NCI-H748 (cell line): ENCODE data around the gene CITED1.

Experiments used
- DNase-seq: peaks from one replicate; lab custom pipeline; 2025; ENCODE audit not compliant: unreplicated experiment; lab: John Stamatoyannopoulos, UW

CITED1 gene

DNA sequence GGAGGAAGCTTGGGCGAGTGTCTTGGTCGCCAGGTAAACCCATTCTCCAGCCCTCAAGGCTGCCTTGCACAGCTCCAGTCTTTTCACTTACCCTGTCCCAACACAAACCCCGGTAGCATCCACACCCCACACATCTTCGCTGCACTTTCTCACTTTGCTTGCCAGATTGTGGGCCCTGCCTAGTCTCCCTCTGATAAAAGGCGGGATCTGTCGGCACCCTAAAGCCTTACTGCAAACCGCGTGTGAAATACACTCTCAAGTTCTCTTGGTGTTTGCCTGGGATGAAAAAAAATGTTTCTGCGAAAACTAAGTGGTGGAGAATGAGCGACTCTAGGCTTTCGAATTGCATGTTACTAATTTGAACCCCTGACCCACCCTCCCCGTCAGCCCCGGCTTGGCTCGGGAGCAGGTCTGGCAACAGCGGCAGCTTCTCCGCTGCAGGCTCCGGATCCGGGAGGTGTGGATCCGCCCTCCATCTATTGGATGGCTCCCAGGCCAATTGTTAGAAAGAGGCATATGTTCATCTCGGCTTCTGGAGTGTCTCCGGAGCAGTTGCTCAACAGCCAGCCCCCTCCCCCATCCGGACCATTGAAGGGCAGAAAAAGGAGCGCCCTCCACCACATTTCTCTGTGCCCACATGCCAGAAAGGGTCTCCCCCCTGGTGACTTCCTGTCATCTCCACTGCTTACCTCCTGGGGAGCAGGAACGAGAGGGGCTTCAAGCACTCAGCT is 3.0 kb upstream of the CITED1 start:
- DNase-seq: peak; percentile 35

DNA sequence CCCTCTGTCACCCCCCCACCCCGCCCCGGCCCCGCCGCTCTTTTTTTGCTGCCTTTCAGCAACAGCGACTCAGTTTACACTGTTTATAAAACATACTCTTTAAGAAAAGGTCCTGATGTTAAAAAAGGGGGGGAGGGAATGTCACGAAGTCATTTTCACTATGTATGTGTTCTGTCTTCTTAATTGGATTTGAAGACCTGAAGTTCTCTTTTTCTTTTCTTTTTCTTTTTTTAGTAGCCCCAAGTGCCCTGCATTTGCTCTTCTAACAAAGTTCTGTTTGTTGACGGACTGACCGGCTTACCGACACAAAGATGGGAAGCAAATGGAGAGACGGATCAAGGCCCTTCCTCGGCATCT is 2.5 kb upstream of the CITED1 start:
- no peak for DNase-seq

DNA sequence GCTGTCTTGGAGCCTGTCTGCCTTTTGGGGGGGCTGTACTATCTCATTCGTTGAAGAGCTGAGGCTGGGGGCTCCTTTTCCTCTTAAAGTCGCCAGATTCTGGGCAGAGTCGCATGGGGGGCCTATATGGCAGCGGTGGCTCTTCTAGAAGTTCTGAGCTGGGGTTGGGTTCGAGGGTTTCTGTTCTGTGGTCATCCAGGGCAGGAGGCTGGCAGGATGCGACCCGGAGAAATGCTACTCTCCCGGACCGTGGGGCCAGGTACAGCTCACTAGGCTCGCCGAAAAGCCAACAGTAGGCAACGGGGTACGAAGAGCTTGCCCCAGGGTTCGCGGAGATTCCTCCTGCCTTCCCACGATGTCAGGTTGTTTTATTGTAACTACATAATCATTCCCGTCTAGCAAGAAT is 1.9 kb upstream of the CITED1 start:
- no peak for DNase-seq

DNA sequence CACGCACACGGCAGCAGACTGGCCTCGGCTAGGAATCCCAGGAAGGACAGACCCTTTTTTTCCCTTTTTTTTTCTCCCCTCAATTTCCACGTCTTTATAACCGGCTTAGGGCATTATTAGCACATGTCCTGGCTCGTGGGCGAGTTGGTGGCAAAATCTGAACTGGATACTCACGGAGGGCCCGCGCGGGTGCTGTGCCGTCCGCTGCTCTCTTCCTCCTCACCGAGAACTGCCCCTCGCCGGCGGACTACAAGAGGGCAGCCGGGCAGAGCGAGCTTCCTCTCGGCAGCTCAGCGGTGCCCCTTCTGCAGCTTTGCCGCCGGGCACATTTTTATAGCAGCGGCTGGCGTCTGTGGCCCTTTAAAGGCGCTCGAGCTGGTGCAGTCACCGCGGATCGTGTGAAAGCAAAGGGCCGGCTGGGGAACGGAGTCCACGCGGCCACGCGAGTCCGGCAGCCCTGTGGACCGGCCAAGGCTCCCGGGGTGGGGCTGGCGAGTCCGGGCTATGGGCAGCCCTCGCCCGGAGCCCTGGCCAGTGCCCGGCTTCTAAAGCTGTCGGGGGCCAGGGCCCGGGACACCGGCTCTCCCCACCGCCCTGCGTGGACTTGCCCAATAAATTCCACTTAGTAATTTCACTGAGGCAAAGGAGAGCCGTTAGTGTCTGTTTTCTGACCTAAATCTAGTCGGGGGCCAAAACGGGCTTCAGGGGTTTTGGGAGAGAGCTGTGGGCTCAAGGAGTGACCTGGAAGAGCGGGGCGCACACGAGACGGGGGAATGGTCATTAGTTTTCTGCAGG is 1.3 kb upstream of the CITED1 start:
- DNase-seq: peak; percentile 62

DNA sequence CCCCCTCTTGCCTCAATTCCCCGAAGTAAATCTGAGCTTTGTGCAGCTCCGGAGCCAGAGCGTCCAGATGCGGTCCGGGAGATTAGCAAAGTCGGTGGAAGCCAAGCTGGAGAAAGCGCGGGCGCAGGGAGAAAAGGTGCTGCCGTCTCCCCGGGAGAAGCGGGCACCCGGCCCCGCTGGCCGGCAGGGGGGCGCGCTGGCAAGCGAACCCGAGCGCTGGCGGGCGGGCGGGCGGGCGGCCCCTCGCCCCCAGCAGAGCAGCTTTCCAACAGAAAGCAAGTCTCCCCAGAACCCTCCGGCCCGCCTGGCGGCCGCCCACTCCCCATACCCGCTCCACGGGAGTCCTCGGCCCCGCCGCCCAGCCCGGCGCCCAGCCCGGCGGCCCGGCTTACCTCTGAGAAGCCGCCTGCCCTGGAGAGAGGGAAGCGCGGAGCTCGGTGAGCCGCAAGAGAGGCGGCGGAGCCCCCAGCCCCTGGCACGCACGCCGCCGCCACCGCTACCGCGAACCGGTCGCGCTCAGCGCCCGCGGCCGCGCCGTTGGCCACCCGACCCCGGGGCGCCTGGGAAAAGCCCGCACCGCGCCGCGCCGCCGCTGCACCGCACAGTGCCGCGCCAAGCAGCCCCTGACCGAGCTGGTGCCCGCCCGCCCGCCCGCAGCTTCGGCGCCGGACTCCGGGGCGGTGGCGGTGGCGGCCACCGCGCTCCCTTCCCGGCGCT is 529 bp upstream of the CITED1 start:
- peak; percentile 35 for DNase-seq

DNA sequence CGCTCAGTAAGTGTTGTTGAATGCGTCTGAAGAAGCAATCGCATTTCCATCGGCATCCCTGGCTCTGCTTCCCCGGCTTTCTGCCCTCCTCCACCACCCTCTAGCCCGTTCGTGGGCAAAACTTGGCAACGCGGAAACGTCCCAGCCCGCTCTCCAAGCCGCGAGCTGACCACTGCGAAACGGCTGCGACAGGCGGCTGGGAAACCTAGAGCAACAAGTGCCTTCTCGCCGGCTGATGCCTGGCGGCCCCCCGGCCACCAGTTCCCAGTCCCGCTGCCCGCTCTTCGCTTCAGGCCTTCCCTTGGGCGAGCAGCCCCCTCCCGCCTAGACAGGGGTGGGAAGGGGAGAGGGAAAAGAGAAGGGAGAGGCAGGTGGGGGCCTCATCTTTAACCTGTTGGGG is 837 bp downstream of the CITED1 start:
- DNase-seq: peak; percentile 32

DNA sequence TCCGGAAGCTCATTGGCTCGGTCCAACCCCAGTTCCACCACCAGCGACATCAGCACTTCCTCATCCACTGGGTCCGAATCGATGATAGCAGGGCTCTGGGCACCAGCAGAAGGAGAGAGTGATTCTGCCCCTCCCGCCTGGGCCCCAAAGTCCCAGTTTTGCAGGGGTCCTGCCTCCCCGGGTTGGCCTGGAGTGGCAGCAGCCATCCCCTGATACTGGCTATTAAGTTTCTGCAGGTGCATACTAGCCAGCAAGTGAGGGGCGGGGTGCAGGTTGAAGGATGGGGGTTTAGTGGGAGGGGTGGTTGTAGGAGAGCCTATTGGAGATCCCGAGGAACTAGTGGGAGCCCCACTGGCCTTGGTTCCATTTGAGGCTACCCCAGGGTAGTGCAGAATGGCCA is 3.9 kb downstream of the CITED1 start:
- no peak for DNase-seq

DNA sequence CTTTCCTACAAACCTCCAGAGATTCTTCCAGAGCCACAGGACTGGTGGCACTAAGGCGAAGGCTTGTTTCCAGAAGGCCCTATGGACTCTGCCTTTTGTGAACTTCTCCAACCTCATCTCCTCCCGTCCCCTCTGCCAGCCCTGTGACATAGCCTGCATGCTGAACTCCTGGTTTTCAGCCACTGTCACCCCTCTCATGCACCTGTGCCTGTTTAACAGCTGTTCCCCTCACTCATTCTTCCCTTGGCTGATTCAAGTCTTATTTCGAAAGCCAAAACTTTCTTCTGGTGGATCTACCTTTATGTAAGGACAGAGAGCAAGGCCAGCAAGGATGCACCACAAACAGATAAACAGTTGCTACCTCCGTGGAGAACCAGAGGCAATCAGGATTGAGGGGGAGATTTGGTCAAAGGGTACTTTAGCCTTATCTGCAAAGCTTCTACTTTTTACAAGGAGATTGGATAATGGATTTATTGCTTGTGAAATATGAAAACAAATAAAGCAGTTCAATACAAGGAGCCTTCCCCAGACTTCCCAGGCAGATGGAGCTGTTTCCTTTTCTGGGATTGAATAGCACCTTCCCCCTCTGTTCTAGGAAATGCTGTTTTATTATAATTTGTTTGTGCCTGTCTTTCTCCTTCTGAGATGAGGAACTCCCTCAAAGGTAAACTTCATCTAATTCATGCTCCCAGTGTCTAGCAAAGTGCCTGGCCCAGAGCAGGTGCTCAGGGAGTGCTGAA is 5.7 kb downstream of the CITED1 start:
- no peak for DNase-seq

DNA sequence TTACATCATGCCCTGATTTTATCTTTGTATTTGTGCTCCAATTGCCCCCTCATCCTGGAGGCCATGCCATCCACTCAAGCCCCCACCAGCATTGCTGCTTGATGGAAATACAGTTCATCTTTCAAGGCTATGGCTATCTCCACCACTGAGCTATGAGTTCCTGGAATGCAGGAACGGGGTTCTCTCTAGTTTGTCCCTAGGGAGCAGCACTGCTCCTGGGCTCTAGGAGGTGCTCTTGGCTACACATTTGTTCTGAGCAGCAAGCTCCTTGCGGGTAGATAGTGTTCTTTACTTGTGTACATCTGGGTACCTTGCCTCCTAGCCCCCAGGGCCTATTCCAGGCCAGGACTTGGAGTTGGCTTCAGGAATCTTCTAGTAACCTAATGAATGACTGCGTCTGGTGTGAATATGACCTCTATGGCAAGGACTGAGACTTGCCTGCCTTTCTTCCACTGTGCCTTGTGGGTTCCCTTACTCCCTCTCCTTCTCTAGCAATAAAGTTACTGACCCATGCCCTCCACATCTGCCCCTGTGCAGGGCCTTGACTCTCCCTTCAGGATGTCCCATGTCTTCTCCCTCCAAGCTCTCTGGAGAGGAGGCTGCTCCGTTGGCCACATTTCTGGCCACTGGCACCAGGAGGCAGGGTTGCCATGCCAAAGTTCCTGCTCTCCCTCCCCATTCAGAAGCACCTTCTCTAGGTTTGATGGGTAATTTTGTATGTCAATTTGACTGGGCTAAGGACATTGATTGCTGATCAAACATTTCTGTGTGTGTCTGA is 7.6 kb downstream of the CITED1 start:
- peak; percentile 48 for DNase-seq

DNA sequence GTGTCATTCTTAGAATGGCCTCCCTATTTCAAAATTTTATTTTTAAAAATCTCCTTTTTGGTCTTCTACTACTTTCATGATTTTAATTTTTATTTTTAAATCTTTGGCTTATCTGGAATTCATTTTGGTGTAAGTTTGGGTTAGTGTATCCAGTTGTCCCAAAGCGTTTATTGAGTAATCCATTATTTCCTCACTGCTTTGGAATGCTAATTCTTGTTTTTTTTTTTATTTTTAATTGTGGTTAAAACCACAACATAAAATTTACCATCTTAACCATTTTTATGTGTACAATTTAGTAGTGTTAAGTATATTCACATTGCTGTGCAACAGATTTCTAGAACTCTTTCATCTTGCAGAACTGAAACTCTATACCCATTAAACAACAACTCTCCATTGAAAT is 8.7 kb downstream of the CITED1 start:
- no peak for DNase-seq

DNA sequence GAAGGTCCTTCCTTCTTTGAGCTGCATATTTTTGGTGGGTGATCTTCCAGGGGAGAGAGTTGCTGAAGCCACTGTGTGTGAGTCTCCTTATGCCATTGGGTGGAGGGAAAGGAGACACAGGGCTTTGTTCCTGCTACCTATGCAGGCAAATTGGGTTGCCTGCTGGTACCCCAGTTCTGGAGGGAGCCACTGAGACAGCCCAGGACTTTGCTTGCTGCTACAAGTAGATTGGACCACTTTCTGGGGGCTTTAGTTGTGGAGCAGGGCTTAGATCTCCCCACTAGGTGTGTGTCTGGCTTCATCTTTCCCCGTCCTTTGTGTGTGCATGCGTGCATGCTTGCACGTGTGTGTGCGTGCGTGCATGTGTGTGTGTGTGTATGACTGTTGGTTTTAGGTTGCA is 10.0 kb downstream of the CITED1 start:
- DNase-seq: no peak

DNA sequence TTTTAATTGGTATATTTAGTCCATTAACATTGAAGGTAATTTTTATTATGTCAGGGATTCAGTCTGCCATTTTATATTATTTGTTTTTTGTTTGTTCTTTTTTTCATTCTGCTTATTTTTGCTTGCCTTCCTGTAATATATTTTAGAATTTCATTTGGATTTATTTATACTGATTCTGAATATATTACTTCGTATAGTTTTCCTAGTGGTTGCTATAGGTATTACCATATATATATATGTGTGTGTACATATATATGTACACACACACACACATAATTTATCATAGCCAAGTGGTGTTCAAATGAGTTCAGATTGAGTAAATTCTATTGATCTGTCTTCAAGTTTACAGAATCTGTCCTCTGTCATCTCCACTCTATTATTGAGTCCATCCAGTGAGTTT is 11.2 kb downstream of the CITED1 start:
- DNase-seq: no peak

DNA sequence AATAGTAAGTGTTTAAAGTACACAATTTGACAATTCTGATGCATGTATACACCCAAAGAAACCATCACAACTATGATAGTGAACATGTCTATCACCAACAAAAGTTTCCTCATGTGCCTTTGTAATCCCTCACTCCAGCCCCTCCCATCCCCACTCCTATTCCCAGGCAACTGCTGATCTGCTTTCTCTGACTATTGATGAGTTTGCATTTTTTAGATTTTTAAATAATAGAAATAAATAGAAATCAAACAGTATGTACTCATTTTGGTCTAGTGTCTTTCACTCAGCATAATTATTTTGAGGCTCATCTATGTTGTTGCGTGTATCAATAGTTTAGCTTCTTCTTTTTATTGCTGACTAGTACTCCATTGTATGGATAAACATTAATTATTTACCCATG is 23.4 kb downstream of the CITED1 start:
- no peak for DNase-seq

DNA sequence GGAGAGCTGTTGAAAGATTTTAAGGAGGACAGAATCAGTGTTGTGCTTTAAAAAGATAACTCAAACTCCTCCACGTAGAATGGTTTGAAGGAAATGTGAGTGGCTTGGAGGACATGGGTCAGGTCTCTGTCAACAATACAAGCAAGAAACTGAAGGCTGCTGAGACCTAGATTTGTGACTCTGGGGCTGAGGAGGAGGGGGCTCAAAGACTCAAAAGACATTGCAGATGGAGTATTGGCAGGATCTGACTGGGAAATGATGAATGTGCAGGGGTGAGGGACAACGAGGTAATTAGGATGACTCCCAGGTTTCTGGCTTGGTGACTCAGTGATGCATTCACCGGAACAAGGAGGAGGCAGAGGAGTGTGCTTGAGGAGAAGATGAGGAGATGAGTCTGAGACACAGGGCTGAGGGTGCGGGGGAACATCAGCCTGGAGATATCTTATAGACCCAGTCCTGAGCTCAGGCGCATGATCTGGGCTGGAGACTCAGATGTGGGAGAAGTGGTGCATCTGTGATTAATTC is 25.3 kb downstream of the CITED1 start:
- no peak for DNase-seq

DNA sequence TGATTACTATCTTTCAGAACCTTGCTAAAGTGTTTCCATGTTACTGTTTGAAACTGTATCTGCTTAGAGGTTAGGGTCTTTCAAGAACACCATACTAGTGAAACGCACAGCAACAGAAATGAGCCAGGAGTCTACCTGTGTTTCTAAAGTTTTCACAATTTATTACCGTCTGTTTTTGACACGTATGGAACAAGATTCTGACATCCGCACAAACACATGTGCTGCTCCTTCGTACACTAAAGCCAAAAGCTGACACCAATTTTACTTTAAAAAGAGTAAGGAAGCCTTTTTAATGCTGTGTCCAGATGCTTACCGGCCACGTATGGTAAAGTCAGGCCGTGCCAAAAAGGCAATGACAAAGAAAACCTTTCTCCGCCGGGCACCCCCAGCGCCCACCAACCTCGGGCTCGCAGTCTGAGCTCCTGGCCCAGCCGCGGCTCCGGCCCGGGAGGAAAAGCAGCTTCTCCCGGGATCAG is 29.2 kb downstream of the CITED1 start:
- DNase-seq: peak; percentile 21

DNA sequence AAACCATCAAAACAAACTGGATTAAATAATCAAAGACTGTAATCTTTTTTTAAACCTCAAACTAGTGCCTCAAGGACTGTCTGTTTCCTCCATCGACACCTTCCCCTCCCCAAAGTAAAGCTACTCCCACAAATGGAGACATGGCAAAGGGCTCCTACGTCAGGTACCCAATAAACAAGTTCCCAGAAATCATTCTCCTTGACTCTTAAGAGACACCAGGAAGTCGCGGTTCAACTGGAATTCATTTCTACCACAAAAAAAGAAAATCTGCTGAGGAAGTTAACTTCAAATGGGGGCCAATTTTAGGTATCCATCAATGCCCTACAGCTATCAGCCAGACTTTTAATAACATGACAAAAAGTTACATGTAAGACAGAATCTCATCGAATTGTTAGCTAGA is 31.2 kb downstream of the CITED1 start:
- DNase-seq: no peak

DNA sequence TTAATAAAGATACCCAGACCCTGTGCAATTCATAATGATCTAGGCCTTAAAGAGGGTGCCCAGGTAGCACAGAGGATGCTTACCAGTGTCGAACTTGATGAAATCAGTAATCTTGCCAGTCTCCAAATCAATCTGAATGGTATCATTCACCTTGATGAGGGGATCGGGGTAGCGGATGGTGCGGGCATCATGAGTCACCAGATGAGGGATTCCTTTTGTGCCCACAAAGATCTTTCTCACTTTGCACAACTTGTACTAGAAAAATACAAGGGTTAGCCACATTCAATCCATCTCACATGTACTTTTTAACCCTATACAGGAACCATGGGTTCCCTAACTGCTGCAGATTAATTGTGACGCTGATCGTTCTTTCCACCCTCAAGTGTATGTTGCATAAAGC is 32.0 kb downstream of the CITED1 start:
- no peak for DNase-seq

DNA sequence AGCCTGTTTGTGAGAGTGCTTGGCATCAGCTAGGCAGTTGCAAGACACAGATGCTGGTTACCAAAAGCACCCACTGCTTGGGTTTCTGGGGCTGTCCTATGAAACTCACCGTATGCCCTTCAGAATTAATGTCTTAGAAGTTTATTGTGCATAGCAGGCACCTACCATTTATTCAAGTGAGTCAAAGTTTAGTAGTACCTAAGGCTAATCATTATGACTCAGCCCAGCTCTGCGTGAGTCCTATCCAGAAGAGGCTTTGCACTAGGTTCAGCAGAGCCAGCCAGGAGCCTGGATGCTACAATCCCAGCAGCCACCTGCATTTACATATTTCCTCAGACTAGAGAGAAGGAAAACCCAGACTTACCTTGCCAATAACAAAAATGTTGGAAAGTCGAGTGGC is 32.8 kb downstream of the CITED1 start:
- no peak for DNase-seq

DNA sequence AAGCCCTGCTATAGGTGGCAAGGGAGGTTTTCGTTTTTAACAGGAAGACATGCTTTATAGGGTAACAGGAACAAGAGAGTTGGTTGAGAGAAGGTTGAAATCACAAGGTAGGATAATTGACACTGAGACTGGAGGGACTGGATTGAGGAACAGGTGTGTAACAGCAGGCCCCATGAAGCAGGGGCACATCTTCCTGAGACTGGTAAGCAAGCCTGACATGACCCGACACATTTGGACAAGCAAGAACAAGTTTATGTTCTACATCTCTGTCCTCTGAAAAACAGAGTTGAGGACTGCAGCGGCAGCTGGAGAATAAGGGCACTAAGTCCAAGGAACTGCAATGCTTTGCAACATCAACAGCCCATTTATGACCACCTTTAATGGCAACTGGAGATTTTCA is 33.9 kb downstream of the CITED1 start:
- DNase-seq: no peak

DNA sequence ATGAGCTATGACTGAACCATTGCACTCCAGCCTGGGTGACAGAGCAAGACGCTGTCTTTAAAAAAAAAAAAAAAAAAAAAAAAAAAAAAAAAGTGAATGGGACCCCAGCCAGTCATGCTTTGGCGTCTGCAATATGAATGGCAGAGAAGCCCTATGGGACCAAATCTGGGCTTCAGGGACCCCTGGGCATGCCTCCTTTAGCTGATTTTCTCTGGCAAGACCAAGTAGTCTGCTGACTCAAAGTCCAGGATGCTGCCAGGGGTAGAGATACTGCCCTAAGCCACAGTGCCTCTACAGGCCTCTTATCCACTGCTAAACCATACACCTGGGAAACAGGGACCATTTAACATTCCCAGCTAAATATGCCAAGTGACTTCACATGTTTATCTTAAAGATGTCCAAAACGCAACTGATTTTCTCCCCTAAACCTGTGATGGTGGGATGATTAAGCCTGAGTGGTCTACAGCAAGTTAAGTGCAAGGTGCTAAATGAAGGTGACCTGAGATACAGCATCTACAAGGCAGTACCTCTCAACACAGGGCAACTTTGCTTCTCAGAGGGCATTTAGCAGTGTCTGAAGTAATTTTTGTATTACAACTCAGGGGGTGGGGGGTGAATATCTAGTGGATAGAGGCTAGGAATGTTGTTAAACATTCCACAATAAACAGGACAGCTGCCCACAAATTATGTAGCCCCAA is 34.5 kb downstream of the CITED1 start:
- no peak for DNase-seq
